Fibroblast of mammary gland (primary cell): Measurements from ENCODE around the gene SCFD1.
A peak's percentile ranks its signal among the peaks of the same experiment; 100 is the strongest.

ENCODE experiments used
- DNase-seq: peaks from one replicate; pipeline ENCODE4 v3.0.0-alpha.2; 2010; ENCODE audit warnings: low read depth
- H3K4me3 ChIP-seq: 2 replicates; pipeline ENCODE4 v1.5.1; 2011; ENCODE audit warnings: low read depth, mild to moderate bottlenecking, low read length, moderate library complexity; ENCODE audit not compliant: control insufficient read depth
- TF ChIP-seq, protein P1 (sequence below): conservative IDR thresholded peaks from 2 replicates; pipeline ENCODE4 v1.5.1; 2011; ENCODE audit warnings: low read depth, low read length, inconsistent platforms; ENCODE audit not compliant: control insufficient read depth, insufficient read depth

Gene SCFD1

DNA sequence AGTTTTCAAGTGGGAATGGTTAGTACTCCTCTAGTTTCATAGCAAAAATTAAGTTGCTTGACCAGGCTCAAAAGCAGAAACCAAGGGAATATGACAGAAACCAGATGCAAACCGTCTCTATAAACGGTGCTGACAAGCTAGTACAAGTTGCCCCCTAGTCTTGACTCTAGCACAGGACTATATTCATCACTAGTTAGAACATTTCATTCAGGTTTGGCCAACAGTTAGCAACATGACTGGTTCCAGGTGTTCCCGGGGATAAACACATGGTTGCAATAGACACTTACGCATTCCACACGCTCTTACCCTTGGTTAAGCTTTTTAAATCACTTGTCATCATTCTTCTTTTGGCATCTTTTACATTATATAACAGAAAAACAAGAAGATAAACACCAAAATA lies 103.6 kb downstream of the SCFD1 start:
- DNase-seq = peak; percentile 6
- TF ChIP-seq, protein P1, sequence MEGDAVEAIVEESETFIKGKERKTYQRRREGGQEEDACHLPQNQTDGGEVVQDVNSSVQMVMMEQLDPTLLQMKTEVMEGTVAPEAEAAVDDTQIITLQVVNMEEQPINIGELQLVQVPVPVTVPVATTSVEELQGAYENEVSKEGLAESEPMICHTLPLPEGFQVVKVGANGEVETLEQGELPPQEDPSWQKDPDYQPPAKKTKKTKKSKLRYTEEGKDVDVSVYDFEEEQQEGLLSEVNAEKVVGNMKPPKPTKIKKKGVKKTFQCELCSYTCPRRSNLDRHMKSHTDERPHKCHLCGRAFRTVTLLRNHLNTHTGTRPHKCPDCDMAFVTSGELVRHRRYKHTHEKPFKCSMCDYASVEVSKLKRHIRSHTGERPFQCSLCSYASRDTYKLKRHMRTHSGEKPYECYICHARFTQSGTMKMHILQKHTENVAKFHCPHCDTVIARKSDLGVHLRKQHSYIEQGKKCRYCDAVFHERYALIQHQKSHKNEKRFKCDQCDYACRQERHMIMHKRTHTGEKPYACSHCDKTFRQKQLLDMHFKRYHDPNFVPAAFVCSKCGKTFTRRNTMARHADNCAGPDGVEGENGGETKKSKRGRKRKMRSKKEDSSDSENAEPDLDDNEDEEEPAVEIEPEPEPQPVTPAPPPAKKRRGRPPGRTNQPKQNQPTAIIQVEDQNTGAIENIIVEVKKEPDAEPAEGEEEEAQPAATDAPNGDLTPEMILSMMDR = no peak
- no peak overlapping the region for H3K4me3 ChIP-seq

DNA sequence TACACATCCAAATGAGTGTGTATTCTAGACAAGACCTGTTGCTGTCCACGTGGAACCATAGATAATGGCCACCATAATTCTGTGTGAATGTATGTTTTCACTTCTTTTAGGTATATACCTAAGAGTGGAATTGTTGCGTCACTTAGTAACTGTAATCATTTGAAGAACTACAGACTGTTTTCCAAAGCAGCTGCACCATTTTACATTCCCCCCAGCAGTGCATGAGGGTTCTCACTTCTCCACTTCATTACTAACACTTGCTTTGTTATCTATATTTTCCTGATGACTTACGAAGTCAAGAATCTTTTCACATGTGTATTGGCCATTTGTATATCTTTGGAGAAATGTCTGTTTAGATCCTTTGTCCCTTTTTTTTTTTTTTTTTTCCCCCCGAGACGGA lies 106.4 kb downstream of the SCFD1 start:
- H3K4me3 ChIP-seq = no peak overlapping the region
- DNase-seq = no peak
- TF ChIP-seq, protein P1 = no peak

GRCh38 chr14:30737916-30738315 lies 115.8 kb downstream of the SCFD1 start:
- H3K4me3 ChIP-seq = no peak overlapping the region
- peak; percentile 1 for DNase-seq
- TF ChIP-seq, protein P1 = no peak

- TF ChIP-seq, protein P1 = no peak
- H3K4me3 ChIP-seq = no peak overlapping the region
- no peak for DNase-seq
Measured at GRCh38 chr14:30738978-30739377, 116.9 kb downstream of the SCFD1 start.

DNA sequence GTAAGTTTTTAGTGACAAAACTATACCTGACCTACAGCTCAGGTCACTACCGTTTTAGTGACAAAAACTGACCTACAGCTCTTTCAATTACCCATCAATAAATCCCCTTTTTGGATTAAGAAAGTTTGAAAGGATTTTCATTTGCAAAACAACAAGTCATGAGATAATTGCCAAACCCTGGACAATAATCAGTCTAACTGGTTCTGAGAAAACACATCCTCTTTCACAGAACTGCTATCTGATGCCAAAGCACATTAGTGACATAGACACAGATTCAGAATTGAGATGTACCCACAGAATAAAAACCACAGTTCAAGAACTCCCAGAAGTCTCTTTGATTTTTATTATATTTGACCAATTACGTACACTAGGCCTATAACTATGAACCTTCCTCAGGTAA lies 126.2 kb downstream of the SCFD1 start:
- H3K4me3 ChIP-seq = no peak overlapping the region
- no peak for DNase-seq
- TF ChIP-seq, protein P1 = no peak

DNA sequence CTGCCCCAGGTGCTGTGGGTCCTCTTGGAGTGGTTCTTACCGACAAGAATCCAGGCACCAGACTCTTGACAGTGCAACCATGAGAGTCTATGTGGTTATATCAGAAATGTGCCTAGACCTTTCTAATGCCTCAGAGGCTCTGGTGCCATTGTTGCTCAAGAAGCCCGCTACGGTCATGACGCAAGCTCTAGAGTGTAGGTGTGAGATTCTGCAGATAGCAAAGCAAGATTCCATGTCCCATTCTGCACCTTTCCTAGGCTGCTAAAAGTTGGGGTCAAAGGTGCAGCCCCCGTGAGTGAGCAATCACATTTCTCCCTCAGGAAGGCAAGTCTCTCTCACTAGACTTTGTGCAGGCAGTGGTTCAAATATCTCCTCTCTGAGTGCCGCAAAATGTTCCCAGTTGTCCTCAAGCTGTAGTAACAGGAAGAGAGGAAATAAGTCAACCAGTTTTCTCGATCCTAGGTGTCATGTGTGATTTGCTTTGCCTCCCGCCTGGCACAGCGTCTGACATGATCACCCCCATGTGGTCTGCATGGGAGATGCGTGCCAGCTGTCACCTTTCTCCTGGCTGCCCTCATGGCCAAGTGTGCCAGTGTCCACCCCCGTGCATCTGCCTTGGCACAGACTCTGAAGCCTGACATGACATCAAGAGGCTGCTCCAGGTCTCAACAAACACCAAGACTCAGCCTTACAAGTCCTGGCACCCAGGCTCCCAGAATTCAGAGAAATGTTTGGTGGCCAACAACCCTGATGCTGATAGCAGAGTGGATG lies 129.7 kb downstream of the SCFD1 start:
- no peak overlapping the region for H3K4me3 ChIP-seq
- no peak for DNase-seq
- TF ChIP-seq, protein P1 = no peak

GRCh38 chr14:30753452-30753851 lies 131.3 kb downstream of the SCFD1 start:
- no peak overlapping the region for H3K4me3 ChIP-seq
- no peak for DNase-seq
- TF ChIP-seq, protein P1 = no peak
